ENCODE measurements around the gene CTSE.
"Not testable (repeated sequence)": the region's sequence is repeated elsewhere in the genome, so short reads cannot be mapped to it uniquely, and the experiment has no call there.

The CTSE gene

DNA sequence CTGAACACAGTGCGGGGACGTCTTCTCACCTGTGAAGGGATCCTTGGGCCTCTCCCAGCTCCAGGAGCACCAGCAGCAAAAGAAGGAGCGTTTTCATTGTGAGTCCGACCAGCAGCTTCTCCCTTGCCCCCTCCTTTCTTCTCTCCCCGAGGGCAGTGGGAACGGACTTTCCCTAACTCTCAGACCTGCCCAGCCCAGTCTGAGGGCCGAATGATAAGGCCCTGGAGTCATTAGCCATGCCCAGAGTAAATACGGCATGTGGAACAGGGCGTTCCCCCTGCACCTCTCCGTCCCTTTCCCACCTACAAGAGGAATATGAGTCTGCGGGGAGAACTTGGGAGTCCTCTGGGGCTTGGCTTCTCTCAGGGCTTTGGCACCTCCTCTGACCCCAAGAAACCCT, at the start of gene CTSE:
Gene CTSE (minus strand): TSS at position 201 of the 400 bp plus-strand sequence. CDS start 104 bp downstream, at position 97.
- DNase-seq (ENCODE audit: low read depth), result no peak

DNA sequence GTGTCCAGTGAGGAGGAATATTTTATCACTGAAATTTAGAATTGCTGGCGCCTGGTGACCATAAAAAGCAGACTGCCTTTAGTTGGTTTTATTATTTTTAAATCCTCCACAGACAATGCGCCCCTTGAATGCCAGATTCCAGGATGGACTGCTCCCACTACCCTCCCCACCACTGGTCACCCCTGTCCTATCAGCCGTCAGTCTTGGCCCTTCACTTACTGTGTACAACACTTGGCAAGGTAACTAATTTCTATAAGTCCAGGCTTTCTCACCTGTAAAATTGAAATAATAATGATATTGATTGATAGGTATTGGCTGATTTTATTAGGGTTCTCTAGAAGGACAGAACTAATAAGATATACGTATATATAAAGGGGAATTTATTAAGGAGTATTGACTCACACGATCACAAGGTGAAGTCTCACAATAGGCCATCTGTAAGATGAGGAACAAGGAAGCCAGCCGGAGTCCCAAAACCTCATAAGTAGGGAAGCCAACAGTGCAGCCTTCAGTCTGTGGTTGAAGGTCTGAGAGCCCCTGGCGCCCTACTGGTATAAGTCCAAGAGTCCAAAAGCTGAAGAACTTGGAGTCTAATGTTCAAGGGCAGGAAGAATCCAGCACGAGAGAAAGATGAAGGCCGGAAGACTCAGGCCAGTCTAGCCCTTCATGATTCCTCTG, 47.1 kb upstream of the CTSE start:
- DNase-seq (ENCODE audit: low read depth), result no peak

GRCh38 chr1:206068314-206068713, 44.6 kb upstream of the CTSE start:
- no peak for DNase-seq (ENCODE audit: low read depth)

GRCh38 chr1:206067486-206068227, 44.0 kb upstream of the CTSE start:
- DNase-seq (ENCODE audit: low read depth), result no peak

DNA sequence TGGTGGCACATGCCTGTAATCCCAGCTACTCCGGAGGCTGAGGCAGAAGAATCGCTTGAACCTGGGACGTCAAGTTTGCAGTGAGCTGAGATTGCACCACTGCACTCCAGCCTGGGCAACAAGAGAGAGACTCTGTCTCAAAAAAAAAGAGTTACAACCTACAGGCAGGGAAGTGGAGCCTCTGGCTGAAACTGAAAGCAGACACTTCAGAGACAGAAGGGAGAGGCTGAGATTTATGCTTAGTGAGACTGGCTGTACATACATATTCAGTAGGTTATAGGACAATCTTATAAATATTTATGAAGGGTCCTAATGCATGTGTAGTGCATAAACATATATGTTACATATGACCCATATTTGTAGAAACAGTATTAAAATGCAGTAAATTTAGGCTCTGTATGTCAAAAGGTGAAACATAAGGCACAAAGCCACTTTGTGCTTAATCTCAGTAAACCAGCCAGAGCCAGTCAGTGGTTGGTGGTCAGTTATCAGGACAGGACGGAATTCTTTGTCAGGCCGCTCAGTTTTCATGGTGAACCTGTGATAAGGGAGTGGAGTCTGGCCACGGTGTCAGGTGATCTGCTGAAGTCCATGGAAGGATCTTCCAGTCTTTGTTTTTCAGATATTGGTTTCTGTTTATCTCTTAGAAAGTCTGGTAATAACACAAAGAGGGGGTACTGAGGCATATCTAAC, 42.9 kb upstream of the CTSE start:
- no peak for DNase-seq (ENCODE audit: low read depth)

DNA sequence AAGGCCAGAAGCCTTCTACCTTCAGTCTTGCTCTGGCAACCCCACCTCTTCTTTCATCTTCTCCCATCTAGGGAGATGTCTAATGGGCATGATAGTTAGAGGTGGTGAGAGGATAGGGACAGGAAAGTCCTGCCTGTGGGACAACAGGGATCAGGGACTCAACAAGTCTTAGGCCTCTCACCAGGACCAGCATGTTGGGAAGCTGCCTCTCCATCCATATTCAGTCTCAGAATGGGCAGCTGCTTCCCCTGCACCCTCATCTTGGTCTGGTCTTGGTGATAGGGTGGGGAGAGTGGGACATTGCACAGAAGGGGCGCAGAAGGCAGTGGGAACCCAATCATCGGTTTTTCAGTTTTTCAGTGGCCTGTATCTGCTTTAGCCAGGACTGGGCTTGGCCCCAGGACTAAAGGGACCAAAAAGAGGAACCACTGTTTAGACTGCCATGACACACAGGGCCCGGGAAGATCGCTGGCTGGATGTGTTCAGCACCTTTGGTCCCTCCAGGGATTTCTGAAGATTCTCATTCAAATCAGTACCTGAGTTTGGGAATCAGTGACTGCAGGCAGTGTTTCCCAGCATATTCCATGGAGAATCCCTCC, 42.0 kb upstream of the CTSE start:
- DNase-seq (ENCODE audit: low read depth), result no peak

GRCh38 chr1:206064501-206064900, 40.8 kb upstream of the CTSE start:
- not testable (repeated sequence) for DNase-seq (ENCODE audit: low read depth)

- not testable (repeated sequence) for DNase-seq (ENCODE audit: low read depth)
These were observed 40.3 kb upstream of the CTSE start for GRCh38 chr1:206064001-206064400.

- no peak for DNase-seq (ENCODE audit: low read depth)
These were observed 38.8 kb upstream of the CTSE start for GRCh38 chr1:206062464-206062863.

- no peak for DNase-seq (ENCODE audit: low read depth)
These were observed 37.1 kb upstream of the CTSE start for GRCh38 chr1:206060844-206061243.

- no peak for DNase-seq (ENCODE audit: low read depth)
These were observed 35.7 kb upstream of the CTSE start for GRCh38 chr1:206059355-206059915.

DNA sequence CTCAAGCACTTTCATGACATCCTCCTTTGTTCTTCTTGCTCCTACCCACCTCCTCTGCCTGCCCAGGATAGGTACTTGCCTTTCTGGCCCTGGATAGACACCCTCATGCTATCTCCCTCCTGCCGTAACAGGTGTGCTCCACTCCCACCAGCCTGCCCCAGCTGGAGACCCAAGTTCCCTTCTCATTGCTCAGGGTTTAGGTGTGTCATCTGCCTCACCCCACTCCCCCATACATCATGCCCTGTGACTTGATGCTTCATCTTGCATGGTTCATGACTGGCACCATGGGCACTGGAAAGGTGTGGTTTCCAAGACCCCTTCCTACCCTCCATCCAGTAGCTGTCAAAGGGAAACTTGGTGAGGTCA, 35.2 kb upstream of the CTSE start:
- no peak for DNase-seq (ENCODE audit: low read depth)

DNA sequence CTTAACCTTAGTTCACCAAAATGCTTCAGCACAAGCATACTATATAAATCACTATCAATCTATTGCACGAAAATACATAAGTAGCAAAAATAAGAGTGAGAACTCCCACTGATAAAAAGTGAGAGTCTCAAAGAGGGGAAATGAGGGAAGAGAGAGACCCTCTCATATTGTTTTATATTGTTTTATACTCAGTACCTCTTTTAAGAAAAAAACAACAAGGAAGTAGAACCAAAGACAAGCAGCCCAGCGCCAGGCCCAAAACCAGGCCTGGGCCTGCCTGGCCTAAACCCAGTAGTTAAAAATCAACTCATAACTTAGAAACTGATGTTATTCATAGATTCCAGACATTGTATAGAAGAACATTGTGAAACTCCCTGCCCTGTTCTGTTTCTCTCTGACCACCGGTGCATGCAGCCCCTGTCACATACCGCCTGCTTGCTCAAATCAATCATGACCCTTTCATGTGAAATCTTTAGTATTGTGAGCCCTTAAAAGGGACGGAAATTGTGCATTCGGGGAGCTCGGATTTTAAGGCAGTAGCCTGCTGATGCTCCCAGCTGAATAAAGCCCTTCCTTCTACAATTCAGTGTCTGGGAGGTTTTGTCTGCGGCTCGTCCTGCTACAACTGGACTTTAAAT, 34.7 kb upstream of the CTSE start:
- DNase-seq (ENCODE audit: low read depth), result not testable (repeated sequence)

- not testable (repeated sequence) for DNase-seq (ENCODE audit: low read depth)
These were observed 32.1 kb upstream of the CTSE start for GRCh38 chr1:206055639-206056323.

GRCh38 chr1:206055069-206055625, 31.5 kb upstream of the CTSE start:
- not testable (repeated sequence) for DNase-seq (ENCODE audit: low read depth)

- DNase-seq (ENCODE audit: low read depth), result not testable (repeated sequence)
These were observed 29.9 kb upstream of the CTSE start for GRCh38 chr1:206053616-206054015.

DNA sequence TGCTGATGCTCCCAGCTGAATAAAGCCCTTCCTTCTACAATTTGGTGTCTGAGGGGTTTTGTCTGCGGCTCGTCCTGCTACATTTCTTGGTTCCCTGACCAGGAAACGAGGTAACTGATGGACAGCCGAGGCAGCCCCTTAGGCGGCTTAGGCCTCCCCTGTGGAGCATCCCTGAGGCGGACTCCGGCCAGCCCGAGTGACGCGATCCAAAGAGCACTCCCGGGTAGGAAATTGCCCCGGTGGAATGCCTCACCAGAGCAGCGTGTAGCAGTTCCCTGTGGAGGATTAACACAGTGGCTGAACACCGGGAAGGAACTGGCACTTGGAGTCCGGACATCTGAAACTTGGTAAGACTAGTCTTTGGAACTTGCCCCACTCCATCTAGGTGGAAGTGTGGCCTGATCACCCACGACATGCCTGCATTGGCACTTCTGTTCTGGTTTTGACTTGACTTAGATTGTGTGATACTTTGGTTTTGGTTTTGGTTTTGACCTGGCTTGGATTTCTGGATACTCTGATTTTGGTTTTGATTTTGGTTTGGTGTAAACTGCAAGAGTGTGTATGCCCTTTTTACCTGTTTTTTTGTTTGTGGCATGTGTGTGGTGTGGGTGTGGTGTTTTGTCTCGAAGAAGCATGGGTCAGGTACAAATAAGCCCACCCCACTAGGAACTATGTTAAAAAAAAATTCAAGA, 29.4 kb upstream of the CTSE start, which contains the start of gene RHEX:
Gene RHEX (plus strand): TSS at position 255 of the 692 bp plus-strand sequence. CDS start 44,656 bp downstream, outside the sequence.
- DNase-seq (ENCODE audit: low read depth), result not testable (repeated sequence)

DNA sequence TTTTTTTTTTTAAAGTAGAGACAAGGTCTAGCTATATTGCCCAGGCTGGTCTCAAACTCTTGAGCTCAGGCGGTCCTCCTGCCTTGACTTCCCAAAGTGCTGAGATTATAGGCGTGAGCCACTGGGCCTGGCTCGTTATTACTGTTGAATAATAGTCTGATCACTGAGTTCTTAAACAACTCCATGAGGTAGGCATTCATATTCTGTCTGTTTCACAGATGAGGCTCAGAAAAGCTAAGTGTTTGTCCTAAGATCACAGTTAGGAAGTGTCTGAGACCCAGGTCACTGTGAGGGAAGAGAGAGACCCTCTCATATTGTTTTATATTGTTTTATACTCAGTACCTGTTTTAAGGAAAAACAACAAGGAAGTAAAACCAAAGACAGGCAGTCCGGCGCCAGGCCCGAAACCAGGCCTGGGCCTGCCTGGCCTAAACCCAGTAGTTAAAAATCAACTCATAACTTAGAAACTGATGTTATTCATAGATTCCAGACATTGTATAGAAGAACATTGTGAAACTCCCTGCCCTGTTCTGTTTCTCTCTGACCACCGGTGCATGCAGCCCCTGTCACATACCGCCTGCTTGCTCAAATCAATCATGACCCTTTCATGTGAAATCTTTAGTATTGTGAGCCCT, 28.7 kb upstream of the CTSE start:
- not testable (repeated sequence) for DNase-seq (ENCODE audit: low read depth)

DNA sequence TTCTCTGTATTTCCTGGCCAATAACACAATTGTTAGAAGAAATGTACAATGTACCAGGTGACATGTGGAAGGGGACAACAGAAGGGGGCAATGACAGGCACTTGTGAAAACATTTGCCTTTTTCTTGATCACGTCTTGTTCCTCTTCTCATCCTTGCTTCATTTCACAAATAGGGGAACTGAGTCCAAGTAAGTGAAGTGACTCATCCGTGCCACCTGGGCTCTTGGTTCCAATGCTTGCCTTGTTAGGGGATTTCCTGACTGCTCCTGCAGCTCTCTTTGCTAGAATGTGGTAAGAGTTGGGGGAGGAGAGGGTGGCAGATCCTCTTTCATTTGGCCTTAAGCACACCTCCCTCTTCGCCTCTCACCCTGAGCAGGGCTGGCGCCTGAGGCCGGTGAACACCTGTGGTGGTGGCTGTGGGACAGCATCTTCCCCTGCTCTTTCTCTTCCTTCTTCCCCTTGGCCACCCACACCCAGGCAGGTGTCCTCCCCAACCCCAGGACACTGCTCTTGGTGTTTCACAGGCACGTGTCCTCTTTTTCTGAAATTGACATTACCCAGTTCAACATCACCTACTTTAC, 27.1 kb upstream of the CTSE start:
- no peak for DNase-seq (ENCODE audit: low read depth)

Measured in EH (cell line).